GM12878 (cell line): ENCODE measurements around the gene CNDP2.

Experiments
- EGR1 ChIP-seq, 2 experiments: IDR thresholded peaks; 1 replicate in 1 of 2; 2 replicates in 1 of 2; pipeline ENCODE4 v1.6.1; 2011 to 2012; ENCODE audit warnings: low read depth in 2 of 2, low read length in 2 of 2, borderline replicate concordance in 1 of 2, mild to moderate bottlenecking in 1 of 2, moderate library complexity in 1 of 2
- FOXM1 ChIP-seq: IDR thresholded peaks from 2 replicates; pipeline ENCODE4 v1.6.1; 2012; ENCODE audit warnings: low read depth, mild to moderate bottlenecking, inconsistent platforms, low read length, moderate library complexity
- HDGF ChIP-seq: fragments of 450-650 bp; IDR thresholded peaks from 2 replicates; pipeline ENCODE4 v1.6.1; 2016; ENCODE audit warnings: antibody characterized with exemption
- MTA3 ChIP-seq: IDR thresholded peaks from 2 replicates; pipeline ENCODE4 v1.6.1; 2012; ENCODE audit warnings: low read length, inconsistent platforms, borderline replicate concordance
- NRF1 ChIP-seq: conservative IDR thresholded peaks from 2 replicates; pipeline ENCODE4 v1.6.1; 2011; ENCODE audit warnings: mild to moderate bottlenecking, low read depth, low read length, improper control_type of control experiment
- POLR2A ChIP-seq: IDR thresholded peaks from 2 replicates; pipeline ENCODE4 v1.6.1; 2011; ENCODE audit warnings: low read depth, mild to moderate bottlenecking, low read length
- POLR2AphosphoS5 ChIP-seq: IDR thresholded peaks from 2 replicates; pipeline ENCODE4 v1.6.1; 2011; ENCODE audit warnings: mild to moderate bottlenecking, low read length, inconsistent platforms
- SP1 ChIP-seq: IDR thresholded peaks from one replicate; pipeline ENCODE4 v1.6.1; 2011; ENCODE audit warnings: low read depth, low read length
- TF ChIP-seq, protein P1 (sequence below), 3 experiments: IDR thresholded peaks in 2 of 3; conservative IDR thresholded peaks in 1 of 3; 2 replicates each; pipeline ENCODE4 v1.5.1; 2011; ENCODE audit warnings: low read depth in 3 of 3, low read length in 3 of 3, mild to moderate bottlenecking in 3 of 3, control low read depth in 2 of 3, moderate library complexity in 2 of 3, inconsistent platforms in 1 of 3, mixed read lengths in 1 of 3; ENCODE audit not compliant: control insufficient read depth in 2 of 3, insufficient read depth in 1 of 3; ENCODE audit errors: extremely low read depth in 1 of 3
- TF ChIP-seq, protein P2 (sequence below): IDR thresholded peaks from 2 replicates; pipeline ENCODE4 v1.6.1; 2012; ENCODE audit warnings: low read length, inconsistent platforms
- TF ChIP-seq, protein P3 (sequence below): IDR thresholded peaks from 2 replicates; pipeline ENCODE4 v1.6.1; 2012; ENCODE audit warnings: low read depth, low read length, improper control_type of control experiment

DNA sequence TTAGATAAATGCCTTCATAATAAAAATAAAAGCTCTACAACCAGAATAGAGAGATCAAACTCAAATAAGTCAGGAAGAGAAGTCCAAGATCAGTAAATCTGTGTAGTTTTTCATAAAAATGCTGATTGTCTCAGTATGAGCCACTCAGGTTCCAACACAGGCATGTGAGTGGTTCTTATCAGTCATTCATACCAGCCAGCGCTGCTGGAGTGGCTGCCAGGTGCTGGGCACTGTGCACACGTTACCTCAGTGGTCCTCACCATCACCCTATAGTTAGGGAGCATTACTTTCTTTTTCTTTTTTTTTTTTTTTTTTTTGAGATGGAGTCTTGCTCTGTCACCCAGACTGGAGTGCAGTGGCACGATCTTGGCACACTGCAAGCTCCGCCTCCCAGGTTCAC lies 61.9 kb downstream of the CNDP2 start:
- TF ChIP-seq EGR1 (IDR thresholded peaks at IDR 0.05; ENCODE audit: borderline replicate concordance in 1 of 2, low read depth in 2 of 2, low read length in 2 of 2) (no peak), HDGF (no peak), POLR2AphosphoS5 (no peak), NRF1 (no peak), FOXM1 (no peak), POLR2A (no peak), MTA3 (no peak), SP1 (no peak)
- TF ChIP-seq, protein P1, sequence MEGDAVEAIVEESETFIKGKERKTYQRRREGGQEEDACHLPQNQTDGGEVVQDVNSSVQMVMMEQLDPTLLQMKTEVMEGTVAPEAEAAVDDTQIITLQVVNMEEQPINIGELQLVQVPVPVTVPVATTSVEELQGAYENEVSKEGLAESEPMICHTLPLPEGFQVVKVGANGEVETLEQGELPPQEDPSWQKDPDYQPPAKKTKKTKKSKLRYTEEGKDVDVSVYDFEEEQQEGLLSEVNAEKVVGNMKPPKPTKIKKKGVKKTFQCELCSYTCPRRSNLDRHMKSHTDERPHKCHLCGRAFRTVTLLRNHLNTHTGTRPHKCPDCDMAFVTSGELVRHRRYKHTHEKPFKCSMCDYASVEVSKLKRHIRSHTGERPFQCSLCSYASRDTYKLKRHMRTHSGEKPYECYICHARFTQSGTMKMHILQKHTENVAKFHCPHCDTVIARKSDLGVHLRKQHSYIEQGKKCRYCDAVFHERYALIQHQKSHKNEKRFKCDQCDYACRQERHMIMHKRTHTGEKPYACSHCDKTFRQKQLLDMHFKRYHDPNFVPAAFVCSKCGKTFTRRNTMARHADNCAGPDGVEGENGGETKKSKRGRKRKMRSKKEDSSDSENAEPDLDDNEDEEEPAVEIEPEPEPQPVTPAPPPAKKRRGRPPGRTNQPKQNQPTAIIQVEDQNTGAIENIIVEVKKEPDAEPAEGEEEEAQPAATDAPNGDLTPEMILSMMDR (IDR thresholded peaks at IDR 0.05 in 2 of 3, conservative IDR thresholded peaks at IDR 0.05 in 1 of 3; ENCODE audit: control insufficient read depth in 2 of 3, extremely low read depth in 1 of 3, insufficient read depth in 1 of 3, low read depth in 3 of 3, low read length in 3 of 3): no peak
- TF ChIP-seq, protein P2, sequence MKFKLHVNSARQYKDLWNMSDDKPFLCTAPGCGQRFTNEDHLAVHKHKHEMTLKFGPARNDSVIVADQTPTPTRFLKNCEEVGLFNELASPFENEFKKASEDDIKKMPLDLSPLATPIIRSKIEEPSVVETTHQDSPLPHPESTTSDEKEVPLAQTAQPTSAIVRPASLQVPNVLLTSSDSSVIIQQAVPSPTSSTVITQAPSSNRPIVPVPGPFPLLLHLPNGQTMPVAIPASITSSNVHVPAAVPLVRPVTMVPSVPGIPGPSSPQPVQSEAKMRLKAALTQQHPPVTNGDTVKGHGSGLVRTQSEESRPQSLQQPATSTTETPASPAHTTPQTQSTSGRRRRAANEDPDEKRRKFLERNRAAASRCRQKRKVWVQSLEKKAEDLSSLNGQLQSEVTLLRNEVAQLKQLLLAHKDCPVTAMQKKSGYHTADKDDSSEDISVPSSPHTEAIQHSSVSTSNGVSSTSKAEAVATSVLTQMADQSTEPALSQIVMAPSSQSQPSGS: no peak
- TF ChIP-seq, protein P3, sequence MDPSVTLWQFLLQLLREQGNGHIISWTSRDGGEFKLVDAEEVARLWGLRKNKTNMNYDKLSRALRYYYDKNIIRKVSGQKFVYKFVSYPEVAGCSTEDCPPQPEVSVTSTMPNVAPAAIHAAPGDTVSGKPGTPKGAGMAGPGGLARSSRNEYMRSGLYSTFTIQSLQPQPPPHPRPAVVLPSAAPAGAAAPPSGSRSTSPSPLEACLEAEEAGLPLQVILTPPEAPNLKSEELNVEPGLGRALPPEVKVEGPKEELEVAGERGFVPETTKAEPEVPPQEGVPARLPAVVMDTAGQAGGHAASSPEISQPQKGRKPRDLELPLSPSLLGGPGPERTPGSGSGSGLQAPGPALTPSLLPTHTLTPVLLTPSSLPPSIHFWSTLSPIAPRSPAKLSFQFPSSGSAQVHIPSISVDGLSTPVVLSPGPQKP: no peak
